ENCODE measurements around the gene MLLT10.

The MLLT10 gene

GRCh38 chr10:21702633-21703111 lies 168.6 kb downstream of the MLLT10 start:
- TF ChIP-seq PATZ1 (CRISPR knock-in tag; IDR thresholded peaks at IDR 0.05; ENCODE audit: borderline replicate concordance) (no peak), ZFP30 (CRISPR knock-in tag; IDR thresholded peaks at IDR 0.05) (no peak), ISL1 (CRISPR knock-in tag; IDR thresholded peaks at IDR 0.05) (no peak), ZNF70 (CRISPR knock-in tag; IDR thresholded peaks at IDR 0.05) (no peak)
- ATAC-seq: no peak

GRCh38 chr10:21705142-21705827 lies 171.3 kb downstream of the MLLT10 start:
- no peak for TF ChIP-seq ZNF8 (CRISPR knock-in tag; IDR thresholded peaks at IDR 0.05)
- TF ChIP-seq CSDC2 (CRISPR knock-in tag; IDR thresholded peaks at IDR 0.05): no peak
- TF ChIP-seq TCF4 (CRISPR knock-in tag; IDR thresholded peaks at IDR 0.05; ENCODE audit: borderline replicate concordance): no peak
- no peak for TF ChIP-seq ISL1 (CRISPR knock-in tag; IDR thresholded peaks at IDR 0.05)
- TF ChIP-seq CSRNP3 (CRISPR knock-in tag; IDR thresholded peaks at IDR 0.05): no peak
- no peak for TF ChIP-seq SNAI2 (CRISPR knock-in tag; IDR thresholded peaks at IDR 0.05)
- ATAC-seq: no peak; the same call in 2 of the 3 replicates

- ATAC-seq: no peak
- no peak for TF ChIP-seq ZC3H10 (CRISPR knock-in tag; IDR thresholded peaks at IDR 0.05)
- TF ChIP-seq OSR1 (CRISPR knock-in tag; IDR thresholded peaks at IDR 0.05): no peak
- TF ChIP-seq CSRNP3 (CRISPR knock-in tag; IDR thresholded peaks at IDR 0.05): no peak
- TF ChIP-seq POU6F1 (CRISPR knock-in tag; IDR thresholded peaks at IDR 0.05; ENCODE audit: borderline replicate concordance, low read depth): no peak
- TF ChIP-seq ARNTL (CRISPR knock-in tag; IDR thresholded peaks at IDR 0.05; ENCODE audit: borderline replicate concordance, low read depth): no peak
- no peak for TF ChIP-seq RARB (CRISPR knock-in tag; IDR thresholded peaks at IDR 0.05)
- no peak for TF ChIP-seq SNAI2 (CRISPR knock-in tag; IDR thresholded peaks at IDR 0.05)
- TF ChIP-seq GLIS3 (CRISPR knock-in tag; IDR thresholded peaks at IDR 0.05): no peak
- TF ChIP-seq ZNF70 (CRISPR knock-in tag; IDR thresholded peaks at IDR 0.05): no peak
- no peak for TF ChIP-seq ZNF8 (CRISPR knock-in tag; IDR thresholded peaks at IDR 0.05)
- TF ChIP-seq ZNF565 (CRISPR knock-in tag; conservative IDR thresholded peaks at IDR 0.05; ENCODE audit: low read depth): no peak
- no peak for TF ChIP-seq BACH2 (CRISPR knock-in tag; IDR thresholded peaks at IDR 0.05; ENCODE audit: borderline replicate concordance)
- no peak for TF ChIP-seq ESRRG (CRISPR knock-in tag; IDR thresholded peaks at IDR 0.05)
- no peak for TF ChIP-seq CSDC2 (CRISPR knock-in tag; IDR thresholded peaks at IDR 0.05)
- no peak for TF ChIP-seq TOX (CRISPR knock-in tag; IDR thresholded peaks at IDR 0.05; ENCODE audit: borderline replicate concordance)
Observed at GRCh38 chr10:21705828-21706176, 171.8 kb downstream of the MLLT10 start.

GRCh38 chr10:21707498-21707897 lies 173.5 kb downstream of the MLLT10 start:
- no peak for TF ChIP-seq ZC3H10 (CRISPR knock-in tag; IDR thresholded peaks at IDR 0.05)
- no peak for TF ChIP-seq CREB5 (CRISPR knock-in tag; IDR thresholded peaks at IDR 0.05; ENCODE audit: low read depth)
- TF ChIP-seq ZNF565 (CRISPR knock-in tag; conservative IDR thresholded peaks at IDR 0.05; ENCODE audit: low read depth): no peak
- TF ChIP-seq TOX (CRISPR knock-in tag; IDR thresholded peaks at IDR 0.05; ENCODE audit: borderline replicate concordance): no peak
- no peak for TF ChIP-seq BACH2 (CRISPR knock-in tag; IDR thresholded peaks at IDR 0.05; ENCODE audit: borderline replicate concordance)
- no peak for ATAC-seq
